Measurements from ENCODE around the gene EHF.

GRCh38 chr11:34667810-34668582, 47.1 kb downstream of the EHF start:
- TF ChIP-seq CTCF (IDR thresholded peaks at IDR 0.05) (no peak), POLR2A (IDR thresholded peaks at IDR 0.05) (no peak)

All from thyroid gland (tissue), 4 donors.